ENCODE results near the gene ATP5ME.

DNA sequence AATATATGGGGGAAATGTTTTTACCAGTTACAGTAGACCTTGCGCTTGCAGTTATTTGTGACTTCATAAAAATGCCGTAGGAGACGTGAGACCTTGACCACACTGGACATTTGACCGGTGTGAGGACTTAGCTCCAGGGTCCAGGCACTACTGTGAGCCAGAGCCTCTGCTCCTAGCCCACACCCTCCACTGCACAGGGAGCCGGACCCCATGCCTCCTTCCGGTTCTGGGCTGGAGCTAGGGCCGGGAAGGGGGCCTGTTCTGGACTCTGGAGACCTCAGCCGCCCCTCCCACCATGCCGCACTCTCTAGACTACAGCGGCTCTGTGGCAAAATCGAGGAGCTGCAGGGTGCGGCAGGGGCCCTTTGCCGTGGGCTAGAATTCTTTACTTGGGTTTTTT is 36.8 kb upstream of the ATP5ME start:
- TF ChIP-seq, protein P1, sequence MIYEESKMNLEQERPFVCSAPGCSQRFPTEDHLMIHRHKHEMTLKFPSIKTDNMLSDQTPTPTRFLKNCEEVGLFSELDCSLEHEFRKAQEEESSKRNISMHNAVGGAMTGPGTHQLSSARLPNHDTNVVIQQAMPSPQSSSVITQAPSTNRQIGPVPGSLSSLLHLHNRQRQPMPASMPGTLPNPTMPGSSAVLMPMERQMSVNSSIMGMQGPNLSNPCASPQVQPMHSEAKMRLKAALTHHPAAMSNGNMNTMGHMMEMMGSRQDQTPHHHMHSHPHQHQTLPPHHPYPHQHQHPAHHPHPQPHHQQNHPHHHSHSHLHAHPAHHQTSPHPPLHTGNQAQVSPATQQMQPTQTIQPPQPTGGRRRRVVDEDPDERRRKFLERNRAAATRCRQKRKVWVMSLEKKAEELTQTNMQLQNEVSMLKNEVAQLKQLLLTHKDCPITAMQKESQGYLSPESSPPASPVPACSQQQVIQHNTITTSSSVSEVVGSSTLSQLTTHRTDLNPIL (CRISPR knock-in tag; IDR thresholded peaks at IDR 0.05; ENCODE audit: low read depth) = no peak
- TF ChIP-seq, protein P2, sequence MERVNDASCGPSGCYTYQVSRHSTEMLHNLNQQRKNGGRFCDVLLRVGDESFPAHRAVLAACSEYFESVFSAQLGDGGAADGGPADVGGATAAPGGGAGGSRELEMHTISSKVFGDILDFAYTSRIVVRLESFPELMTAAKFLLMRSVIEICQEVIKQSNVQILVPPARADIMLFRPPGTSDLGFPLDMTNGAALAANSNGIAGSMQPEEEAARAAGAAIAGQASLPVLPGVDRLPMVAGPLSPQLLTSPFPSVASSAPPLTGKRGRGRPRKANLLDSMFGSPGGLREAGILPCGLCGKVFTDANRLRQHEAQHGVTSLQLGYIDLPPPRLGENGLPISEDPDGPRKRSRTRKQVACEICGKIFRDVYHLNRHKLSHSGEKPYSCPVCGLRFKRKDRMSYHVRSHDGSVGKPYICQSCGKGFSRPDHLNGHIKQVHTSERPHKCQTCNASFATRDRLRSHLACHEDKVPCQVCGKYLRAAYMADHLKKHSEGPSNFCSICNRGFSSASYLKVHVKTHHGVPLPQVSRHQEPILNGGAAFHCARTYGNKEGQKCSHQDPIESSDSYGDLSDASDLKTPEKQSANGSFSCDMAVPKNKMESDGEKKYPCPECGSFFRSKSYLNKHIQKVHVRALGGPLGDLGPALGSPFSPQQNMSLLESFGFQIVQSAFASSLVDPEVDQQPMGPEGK (CRISPR knock-in tag; IDR thresholded peaks at IDR 0.05; ENCODE audit: borderline replicate concordance) = no peak
- TF ChIP-seq ISL1 (CRISPR knock-in tag; IDR thresholded peaks at IDR 0.05) = no peak
- TF ChIP-seq CSDC2 (CRISPR knock-in tag; IDR thresholded peaks at IDR 0.05) = no peak
- no peak for TF ChIP-seq ZFP30 (CRISPR knock-in tag; IDR thresholded peaks at IDR 0.05)
- TF ChIP-seq ZC3H10 (CRISPR knock-in tag; IDR thresholded peaks at IDR 0.05) = no peak
- no peak for TF ChIP-seq TOX (CRISPR knock-in tag; IDR thresholded peaks at IDR 0.05; ENCODE audit: borderline replicate concordance)
- no peak for TF ChIP-seq GLIS3 (CRISPR knock-in tag; IDR thresholded peaks at IDR 0.05)
- TF ChIP-seq ESRRG (CRISPR knock-in tag; IDR thresholded peaks at IDR 0.05) = no peak
- TF ChIP-seq, protein P3, sequence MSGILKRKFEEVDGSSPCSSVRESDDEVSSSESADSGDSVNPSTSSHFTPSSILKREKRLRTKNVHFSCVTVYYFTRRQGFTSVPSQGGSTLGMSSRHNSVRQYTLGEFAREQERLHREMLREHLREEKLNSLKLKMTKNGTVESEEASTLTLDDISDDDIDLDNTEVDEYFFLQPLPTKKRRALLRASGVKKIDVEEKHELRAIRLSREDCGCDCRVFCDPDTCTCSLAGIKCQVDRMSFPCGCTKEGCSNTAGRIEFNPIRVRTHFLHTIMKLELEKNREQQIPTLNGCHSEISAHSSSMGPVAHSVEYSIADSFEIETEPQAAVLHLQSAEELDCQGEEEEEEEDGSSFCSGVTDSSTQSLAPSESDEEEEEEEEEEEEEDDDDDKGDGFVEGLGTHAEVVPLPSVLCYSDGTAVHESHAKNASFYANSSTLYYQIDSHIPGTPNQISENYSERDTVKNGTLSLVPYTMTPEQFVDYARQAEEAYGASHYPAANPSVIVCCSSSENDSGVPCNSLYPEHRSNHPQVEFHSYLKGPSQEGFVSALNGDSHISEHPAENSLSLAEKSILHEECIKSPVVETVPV (CRISPR knock-in tag; IDR thresholded peaks at IDR 0.05) = no peak
- TF ChIP-seq, protein P4, sequence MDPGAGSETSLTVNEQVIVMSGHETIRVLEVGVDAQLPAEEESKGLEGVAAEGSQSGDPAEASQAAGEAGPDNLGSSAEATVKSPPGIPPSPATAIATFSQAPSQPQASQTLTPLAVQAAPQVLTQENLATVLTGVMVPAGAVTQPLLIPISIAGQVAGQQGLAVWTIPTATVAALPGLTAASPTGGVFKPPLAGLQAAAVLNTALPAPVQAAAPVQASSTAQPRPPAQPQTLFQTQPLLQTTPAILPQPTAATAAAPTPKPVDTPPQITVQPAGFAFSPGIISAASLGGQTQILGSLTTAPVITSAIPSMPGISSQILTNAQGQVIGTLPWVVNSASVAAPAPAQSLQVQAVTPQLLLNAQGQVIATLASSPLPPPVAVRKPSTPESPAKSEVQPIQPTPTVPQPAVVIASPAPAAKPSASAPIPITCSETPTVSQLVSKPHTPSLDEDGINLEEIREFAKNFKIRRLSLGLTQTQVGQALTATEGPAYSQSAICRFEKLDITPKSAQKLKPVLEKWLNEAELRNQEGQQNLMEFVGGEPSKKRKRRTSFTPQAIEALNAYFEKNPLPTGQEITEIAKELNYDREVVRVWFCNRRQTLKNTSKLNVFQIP (CRISPR knock-in tag; IDR thresholded peaks at IDR 0.05; ENCODE audit: borderline replicate concordance, low read depth) = no peak
- TF ChIP-seq ARNTL (CRISPR knock-in tag; IDR thresholded peaks at IDR 0.05; ENCODE audit: borderline replicate concordance, low read depth) = no peak
- TF ChIP-seq ZNF8 (CRISPR knock-in tag; IDR thresholded peaks at IDR 0.05) = no peak
- TF ChIP-seq RARB (CRISPR knock-in tag; IDR thresholded peaks at IDR 0.05) = no peak

Measured in SK-N-SH treated with all-trans-retinoic acid at 6 μM for 48 hours (cell line).